ENCODE measurements around the gene WAC. TPM values are rescaled to one million over a fixed set of nuclear protein-coding genes. Genes with fewer than 3 reads are reported as not detected.
A peak's percentile ranks its signal among the peaks of the same experiment; 100 is the strongest.

WAC gene
- total RNA-seq, 2 experiments from 2014 or later, result 111 to 121 TPM

DNA sequence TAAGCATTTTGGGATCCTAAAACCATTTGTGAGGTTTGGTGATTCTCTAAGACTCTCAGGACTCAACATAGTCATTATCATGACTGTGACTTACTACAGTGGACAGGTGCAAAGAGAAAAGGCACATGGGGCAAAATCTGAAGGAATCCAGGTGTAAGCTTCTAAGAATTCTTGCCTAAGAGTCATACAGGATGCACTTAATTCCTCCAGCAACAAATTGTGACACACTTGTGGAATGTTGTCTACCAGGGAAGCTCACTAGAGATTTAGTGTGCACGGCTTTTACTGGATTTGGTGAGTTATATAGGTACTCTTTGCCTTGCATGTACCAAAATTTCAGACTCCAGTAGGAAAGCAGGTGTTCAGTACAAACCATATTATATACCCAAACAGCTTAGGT lies 47.9 kb downstream of the WAC start:
- no peak overlapping the region for H3K4me2 ChIP-seq (ENCODE audit: low read length)
- DNase-seq (ENCODE audit: low spot score), result no peak
- ChIA-PET CTCF (ENCODE audit: unreplicated experiment) (no interaction called here), POLR2A (interaction anchor here (0.6 to 1.5 kb wide), 7 partner anchors 8 to 37 kb away, joined by 3 to 6 read pairs (median 3); no protein-coding TSS in a partner anchor)
- TF ChIP-seq, protein P1, sequence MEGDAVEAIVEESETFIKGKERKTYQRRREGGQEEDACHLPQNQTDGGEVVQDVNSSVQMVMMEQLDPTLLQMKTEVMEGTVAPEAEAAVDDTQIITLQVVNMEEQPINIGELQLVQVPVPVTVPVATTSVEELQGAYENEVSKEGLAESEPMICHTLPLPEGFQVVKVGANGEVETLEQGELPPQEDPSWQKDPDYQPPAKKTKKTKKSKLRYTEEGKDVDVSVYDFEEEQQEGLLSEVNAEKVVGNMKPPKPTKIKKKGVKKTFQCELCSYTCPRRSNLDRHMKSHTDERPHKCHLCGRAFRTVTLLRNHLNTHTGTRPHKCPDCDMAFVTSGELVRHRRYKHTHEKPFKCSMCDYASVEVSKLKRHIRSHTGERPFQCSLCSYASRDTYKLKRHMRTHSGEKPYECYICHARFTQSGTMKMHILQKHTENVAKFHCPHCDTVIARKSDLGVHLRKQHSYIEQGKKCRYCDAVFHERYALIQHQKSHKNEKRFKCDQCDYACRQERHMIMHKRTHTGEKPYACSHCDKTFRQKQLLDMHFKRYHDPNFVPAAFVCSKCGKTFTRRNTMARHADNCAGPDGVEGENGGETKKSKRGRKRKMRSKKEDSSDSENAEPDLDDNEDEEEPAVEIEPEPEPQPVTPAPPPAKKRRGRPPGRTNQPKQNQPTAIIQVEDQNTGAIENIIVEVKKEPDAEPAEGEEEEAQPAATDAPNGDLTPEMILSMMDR (conservative IDR thresholded peaks at IDR 0.05; ENCODE audit: low read length), result no peak
- no peak for TF ChIP-seq EZH2phosphoT487 (IDR thresholded peaks at IDR 0.05; ENCODE audit: borderline replicate concordance, low read depth, low read length)
- H2AFZ ChIP-seq (ENCODE audit: low read length), result no peak overlapping the region
- no TSS peak for BruUV-seq (replicated peaks)
- H3K4me1 ChIP-seq (ENCODE audit: insufficient read depth, low read length, poor library complexity, severe bottlenecking), result no peaks in the 10 kb centered on the region
- H3K9me2 ChIP-seq (ENCODE audit: insufficient read depth, low read length), result no peaks in the 10 kb centered on the region
- H3K79me2 ChIP-seq (ENCODE audit: insufficient read depth, low read depth, low read length), result peaks cover 100% of the 10 kb centered on the region
- peaks cover 43% of the 10 kb centered on the region for H4K20me1 ChIP-seq (ENCODE audit: insufficient read depth, low read length)
- peaks cover 99% of the 10 kb centered on the region for H3K36me3 ChIP-seq (ENCODE audit: insufficient read depth, low read length)
- H3K9me3 ChIP-seq (ENCODE audit: low read length), result no peaks in the 10 kb centered on the region
- intact Hi-C loops (cut with micrococcal nuclease; ENCODE audit: unreplicated experiment), result no loop called here
- H3K4me3 ChIP-seq (ENCODE audit: low read depth, low read length, poor library complexity, severe bottlenecking), result no peak overlapping the region
- no peak overlapping the region for H3K27ac ChIP-seq (ENCODE audit: low read depth, low read length, poor library complexity, severe bottlenecking)

DNA sequence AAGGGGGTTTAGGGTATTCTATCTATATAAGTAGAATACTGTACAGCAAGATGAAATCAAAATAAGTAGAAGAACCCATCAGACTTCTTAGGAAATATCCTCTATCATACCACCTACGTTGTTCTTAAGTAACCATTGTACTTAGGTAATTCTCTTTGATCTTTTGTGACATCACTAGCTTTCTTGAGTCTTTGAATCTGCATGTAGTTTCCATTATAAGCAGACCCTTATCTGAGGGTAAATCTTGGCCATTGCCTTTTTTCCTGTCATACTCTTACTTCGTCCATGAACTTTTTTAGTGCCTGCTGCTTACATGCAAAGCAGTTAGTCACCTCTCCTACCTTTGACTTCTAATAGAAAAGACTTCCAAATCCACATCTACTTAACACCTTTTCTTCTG lies 49.0 kb downstream of the WAC start:
- Histone ChIP-seq H3K4me1 (ENCODE audit: insufficient read depth, low read length, poor library complexity, severe bottlenecking) (no peaks in the 10 kb centered on the region), H3K79me2 (ENCODE audit: insufficient read depth, low read depth, low read length) (peaks cover 100% of the 10 kb centered on the region), H3K9me3 (ENCODE audit: low read length) (no peaks in the 10 kb centered on the region), H3K4me2 (ENCODE audit: low read length) (no peak overlapping the region), H3K4me3 (ENCODE audit: low read depth, low read length, poor library complexity, severe bottlenecking) (no peak overlapping the region), H2AFZ (ENCODE audit: low read length) (no peak overlapping the region), H3K9me2 (ENCODE audit: insufficient read depth, low read length) (no peaks in the 10 kb centered on the region), H3K27ac (ENCODE audit: low read depth, low read length, poor library complexity, severe bottlenecking) (no peak overlapping the region), H3K36me3 (ENCODE audit: insufficient read depth, low read length) (peaks cover 99% of the 10 kb centered on the region), H4K20me1 (ENCODE audit: insufficient read depth, low read length) (peaks cover 41% of the 10 kb centered on the region)
- ChIA-PET POLR2A (interaction anchor here (0.6 to 1.5 kb wide), 3 partner anchors 9 to 207 kb away, joined by 3 to 5 read pairs (median 5); no protein-coding TSS in a partner anchor), CTCF (ENCODE audit: unreplicated experiment) (no interaction called here)
- no peak for TF ChIP-seq EZH2phosphoT487 (IDR thresholded peaks at IDR 0.05; ENCODE audit: borderline replicate concordance, low read depth, low read length)
- BruUV-seq (replicated peaks), result no TSS peak
- intact Hi-C loops (cut with micrococcal nuclease; ENCODE audit: unreplicated experiment), result no loop called here
- no peak for DNase-seq (ENCODE audit: low spot score)

DNA sequence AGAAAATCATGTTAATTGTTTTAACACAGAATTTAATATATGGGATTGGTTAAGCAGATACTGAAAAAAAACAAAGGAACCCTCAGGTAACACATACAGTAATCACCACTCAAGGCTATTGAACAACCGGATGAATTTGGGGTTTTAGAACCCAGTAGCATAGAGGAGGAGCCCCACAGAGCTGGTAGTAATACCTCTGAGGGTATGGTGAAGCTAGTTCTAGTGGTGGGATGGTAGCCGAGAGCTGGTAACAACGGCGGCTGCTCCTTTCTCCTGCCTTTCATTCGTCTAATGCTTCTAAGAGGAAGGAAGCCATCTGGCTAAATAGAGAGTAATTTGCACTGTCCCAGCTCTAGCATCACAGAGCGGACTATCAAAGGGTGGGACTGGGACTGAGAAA lies 52.2 kb downstream of the WAC start:
- H4K20me1 ChIP-seq (ENCODE audit: insufficient read depth, low read length), result peaks cover 24% of the 10 kb centered on the region
- CTCF ChIA-PET (ENCODE audit: unreplicated experiment), result no interaction called here
- no peak overlapping the region for H3K4me2 ChIP-seq (ENCODE audit: low read length)
- no peak overlapping the region for H2AFZ ChIP-seq (ENCODE audit: low read length)
- no peaks in the 10 kb centered on the region for H3K9me2 ChIP-seq (ENCODE audit: insufficient read depth, low read length)
- H3K4me1 ChIP-seq (ENCODE audit: insufficient read depth, low read length, poor library complexity, severe bottlenecking), result no peaks in the 10 kb centered on the region
- TSS peak; percentile 2 for BruUV-seq (replicated peaks)
- no peak for TF ChIP-seq EZH2phosphoT487 (IDR thresholded peaks at IDR 0.05; ENCODE audit: borderline replicate concordance, low read depth, low read length)
- TF ChIP-seq, protein P1 (conservative IDR thresholded peaks at IDR 0.05; ENCODE audit: low read length), result no peak
- H3K36me3 ChIP-seq (ENCODE audit: insufficient read depth, low read length), result peaks cover 98% of the 10 kb centered on the region
- POLR2A ChIA-PET, result no interaction called here
- intact Hi-C loops (cut with micrococcal nuclease; ENCODE audit: unreplicated experiment), result loop anchor here (5.0 kb wide), 1 partner anchor 38 kb away; no protein-coding TSS in a partner anchor
- H3K27ac ChIP-seq (ENCODE audit: low read depth, low read length, poor library complexity, severe bottlenecking), result no peak overlapping the region
- no peaks in the 10 kb centered on the region for H3K9me3 ChIP-seq (ENCODE audit: low read length)
- peaks cover 100% of the 10 kb centered on the region for H3K79me2 ChIP-seq (ENCODE audit: insufficient read depth, low read depth, low read length)
- H3K4me3 ChIP-seq (ENCODE audit: low read depth, low read length, poor library complexity, severe bottlenecking), result no peak overlapping the region
- DNase-seq (ENCODE audit: low spot score), result no peak
